ENCODE data around the gene MFSD2A. TPM values are rescaled to one million over a fixed set of nuclear protein-coding genes. Genes with fewer than 3 reads are reported as not detected.

The MFSD2A gene
- 0.13 and 0.32 TPM in 2 replicates for total RNA-seq

GRCh38 chr1:39954870-39955546 is at the start of gene MFSD2A:
MFSD2A (plus strand) TSS chr1:39955145; CDS start chr1:39955293, 148 bp downstream.

Other genes with a start within 250 kb of the MFSD2A start
- 25.7 and 43.4 TPM in 2 replicates for gene PPIE, start 216.3 kb upstream of the MFSD2A start, total RNA-seq
- 2.3 and 4.5 TPM in 2 replicates for gene OXCT2, start 183.8 kb upstream of the MFSD2A start, total RNA-seq
- under 0.01 and 0.82 TPM in 2 replicates for gene BMP8B, start 166.3 kb upstream of the MFSD2A start, total RNA-seq
- 15.2 and 16.7 TPM in 2 replicates for gene TRIT1, start 71.6 kb upstream of the MFSD2A start, total RNA-seq
- gene MYCL, start 53.2 kb upstream of the MFSD2A start, total RNA-seq = 0.16 and 0.44 TPM in 2 replicates
- 339 and 495 TPM in 2 replicates for gene CAP1, start 85.6 kb downstream of the MFSD2A start, total RNA-seq
- gene PPT1, start 142.1 kb downstream of the MFSD2A start, total RNA-seq = 42.7 and 69.1 TPM in 2 replicates
- 11.2 and 25.4 TPM in 2 replicates for gene RLF, start 206.2 kb downstream of the MFSD2A start, total RNA-seq